ENCODE data around the gene POC1A.
"Not testable (repeated sequence)": the region's sequence is repeated elsewhere in the genome, so short reads cannot be mapped to it uniquely, and the experiment has no call there.

DNA sequence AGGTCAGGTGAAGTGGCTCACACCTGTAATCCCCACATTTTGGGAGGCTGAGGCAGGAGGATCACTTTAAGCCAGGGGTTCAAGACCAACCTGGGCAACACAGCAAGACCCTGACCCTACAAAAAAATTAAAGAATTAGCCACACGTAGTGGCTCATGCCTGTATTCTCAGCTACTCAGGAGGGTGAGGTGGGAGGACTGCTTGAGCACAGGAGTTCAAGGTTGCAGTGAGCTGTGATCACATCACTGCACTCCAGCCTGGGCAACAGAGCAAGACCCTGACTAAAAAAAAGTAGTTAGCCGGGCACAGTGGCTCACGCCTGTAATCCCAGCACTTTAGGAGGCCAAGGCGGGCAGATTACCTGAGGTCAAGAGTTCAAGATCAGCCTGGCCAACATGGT, 2.2 kb downstream of the POC1A start:
- TF ChIP-seq CTCF (IDR thresholded peaks at IDR 0.05); POLR2AphosphoS5 (IDR thresholded peaks at IDR 0.05; ENCODE audit: low read depth, low read length); REST (IDR thresholded peaks at IDR 0.05; ENCODE audit: insufficient read depth in 1 of 2, low read depth in 2 of 2, low read length in 1 of 2); SIN3A (IDR thresholded peaks at IDR 0.05; ENCODE audit: borderline replicate concordance, insufficient read depth, low read depth, low read length): not testable (repeated sequence)

Data from Panc1 (cell line).